ENCODE results near the gene ADGRB2. TPM values are rescaled to one million over a fixed set of nuclear protein-coding genes. Genes with fewer than 3 reads are reported as not detected.

The ADGRB2 gene
- total RNA-seq, 4 donors from 2014 or later = 1.6 to 10.5 (median 4.1) TPM

- Histone ChIP-seq H3K27ac (peak overlapping the region; percentile 79 to 97 (median 91)), H3K4me1 (peaks cover 0 to 51% (median 32%) of the 10 kb centered on the region in 4 donors), H3K36me3 (no peaks in the 10 kb centered on the region), H3K27me3 (no peaks in the 10 kb centered on the region), H3K4me3 (peak overlapping the region; percentile 39 to 56 (median 47)), H3K9me3 (no peaks in the 10 kb centered on the region)
- TF ChIP-seq POLR2A (IDR thresholded peaks at IDR 0.05) = peak; percentile 51 to 82
- TF ChIP-seq EP300 (IDR thresholded peaks at IDR 0.05) = peak in 1 of 2 donors; percentile 87
- peak; percentile 84 to 95 (median 93) for TF ChIP-seq CTCF (IDR thresholded peaks at IDR 0.05)
- DNase-seq (ENCODE audit: low spot score in 2 of 2) = peak; percentile 93
- WGBS, 2 donors = 0 to 1% methylated on average over 19 to 34 of the region's 44 CpGs
These were observed 48.9 kb downstream of the ADGRB2 start for GRCh38 chr1:31715087-31715872.

- peak; percentile 45 to 57 for DNase-seq (ENCODE audit: low spot score in 2 of 2)
- Histone ChIP-seq H3K9me3 (no peaks in the 10 kb centered on the region), H3K27ac (peak overlapping the region; percentile 79 to 97 (median 91)), H3K27me3 (no peaks in the 10 kb centered on the region), H3K36me3 (no peaks in the 10 kb centered on the region), H3K4me3 (peak overlapping the region; percentile 39 to 56 (median 47)), H3K4me1 (peaks cover 0 to 51% (median 32%) of the 10 kb centered on the region in 4 donors)
- peak in 4 of 5 experiments; percentile 33 to 53 (median 34) for TF ChIP-seq CTCF (IDR thresholded peaks at IDR 0.05)
- TF ChIP-seq EP300 (IDR thresholded peaks at IDR 0.05) = no peak
- WGBS, 2 donors = 0 to 3% methylated on average over 24 to 35 of the region's 39 CpGs
These were observed 49.6 kb downstream of the ADGRB2 start for GRCh38 chr1:31714442-31715086.

DNA sequence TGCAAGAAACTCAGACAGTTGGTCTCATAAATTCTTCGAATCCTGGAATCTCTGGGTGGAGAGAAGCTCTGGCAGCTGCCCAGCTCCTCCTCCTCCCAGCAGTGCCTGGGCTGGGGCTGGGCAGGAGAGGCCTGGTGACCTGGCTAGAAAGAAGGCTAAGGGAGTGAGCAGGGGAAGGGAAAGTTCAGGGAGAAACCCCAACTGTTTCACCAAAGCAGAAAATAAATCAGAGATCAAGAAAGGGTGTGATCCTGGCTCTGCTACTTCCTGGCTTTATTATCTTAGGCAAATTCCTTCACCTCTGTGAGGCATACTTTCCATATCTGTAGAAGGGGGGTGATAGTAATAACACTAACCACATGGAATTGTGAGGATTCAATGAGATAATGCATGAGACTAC, 51.5 kb downstream of the ADGRB2 start:
- peaks cover 0 to 53% (median 32%) of the 10 kb centered on the region in 4 donors for H3K4me1 ChIP-seq

DNA sequence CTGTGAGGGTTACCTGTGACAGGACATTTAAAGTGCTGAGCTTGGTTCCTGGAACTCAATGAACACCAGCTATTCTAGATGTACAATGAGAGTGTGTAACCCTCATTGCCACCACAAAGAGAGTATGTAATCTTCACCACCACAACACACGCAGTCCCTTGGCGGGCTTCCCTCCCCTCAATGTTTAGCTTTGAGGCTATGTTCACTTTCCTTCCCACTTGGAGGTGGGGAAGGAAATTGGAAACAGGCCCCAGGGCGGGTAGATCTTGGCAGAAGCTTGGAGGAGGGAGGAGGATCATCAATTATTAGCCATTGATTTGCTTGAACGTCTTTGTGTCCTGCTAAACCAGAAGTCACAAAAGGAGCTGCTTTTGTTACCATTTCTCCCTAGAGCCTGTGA, 52.1 kb downstream of the ADGRB2 start:
- peak overlapping the region in 2 of 4 donors; percentile 94 to 97 for H3K27ac ChIP-seq
- TF ChIP-seq CTCF (IDR thresholded peaks at IDR 0.05) = no peak
- no peak for TF ChIP-seq EP300 (IDR thresholded peaks at IDR 0.05)
- no peak for TF ChIP-seq POLR2A (IDR thresholded peaks at IDR 0.05)
- 54 to 58% methylated on average over 4 of the region's 4 CpGs for WGBS, 2 donors
- H3K4me3 ChIP-seq = no peak overlapping the region
- DNase-seq (ENCODE audit: low spot score in 2 of 2) = no peak
- H3K27me3 ChIP-seq = no peaks in the 10 kb centered on the region
- H3K36me3 ChIP-seq = no peaks in the 10 kb centered on the region
- peaks cover 0 to 56% (median 32%) of the 10 kb centered on the region in 4 donors for H3K4me1 ChIP-seq
- H3K9me3 ChIP-seq = no peaks in the 10 kb centered on the region

More for the DNA sequence above, 51.5 kb downstream of the ADGRB2 start:
- Histone ChIP-seq H3K9me3 (no peaks in the 10 kb centered on the region), H3K4me3 (no peak overlapping the region), H3K27ac (peak overlapping the region in 3 of 4 donors; percentile 23 to 97 (median 94)), H3K27me3 (no peaks in the 10 kb centered on the region), H3K36me3 (no peaks in the 10 kb centered on the region)
- TF ChIP-seq POLR2A (IDR thresholded peaks at IDR 0.05) (no peak), CTCF (IDR thresholded peaks at IDR 0.05) (no peak), EP300 (IDR thresholded peaks at IDR 0.05) (peak in 1 of 2 donors; percentile 55)
- 8 to 9% methylated on average over 1 of the region's 1 CpG for WGBS, 2 donors
- DNase-seq (ENCODE audit: low spot score in 2 of 2) = peak; percentile 47 to 58

DNA sequence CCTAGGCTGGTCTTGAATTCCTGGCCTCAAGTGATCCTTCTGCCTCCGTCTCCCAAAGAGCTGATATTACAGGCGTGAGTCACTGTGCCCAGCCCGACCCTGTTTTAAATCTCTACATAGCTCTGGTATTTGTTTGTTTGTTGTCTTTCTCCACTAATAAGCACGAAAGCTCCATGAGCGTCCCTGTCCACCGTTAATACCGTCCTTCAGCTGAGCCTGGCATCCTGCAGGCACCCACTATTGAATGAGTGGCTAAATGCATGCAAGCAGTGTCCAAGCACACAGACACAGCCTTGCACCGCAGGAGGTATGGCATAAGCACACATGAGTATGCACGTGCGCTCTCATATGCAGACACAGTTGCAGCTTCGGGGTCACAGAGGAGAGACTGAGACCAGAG, 55.8 kb downstream of the ADGRB2 start:
- peaks cover 0 to 46% (median 28%) of the 10 kb centered on the region in 4 donors for H3K4me1 ChIP-seq
- no peaks in the 10 kb centered on the region for H3K9me3 ChIP-seq
- WGBS, 2 donors = 67 to 71% methylated on average over 11 of the region's 11 CpGs
- TF ChIP-seq POLR2A (IDR thresholded peaks at IDR 0.05) (no peak), EP300 (IDR thresholded peaks at IDR 0.05) (no peak), CTCF (IDR thresholded peaks at IDR 0.05) (no peak)
- H3K4me3 ChIP-seq = no peak overlapping the region
- no peaks in the 10 kb centered on the region for H3K27me3 ChIP-seq
- no peaks in the 10 kb centered on the region for H3K36me3 ChIP-seq
- DNase-seq (ENCODE audit: low spot score in 2 of 2) = no peak
- no peak overlapping the region for H3K27ac ChIP-seq
